Keratinocyte (primary cell): ENCODE data around the gene CFAP90. TPM values are rescaled to one million over a fixed set of nuclear protein-coding genes. Genes with fewer than 3 reads are reported as not detected.
A peak's percentile ranks its signal among the peaks of the same experiment; 100 is the strongest.

ENCODE experiments used
- DNase-seq: peaks from one replicate; pipeline ENCODE4 v3.0.0-alpha.2; 2011; ENCODE audit warnings: low read depth, missing footprints, low spot score
- FAIRE-seq: peaks from 2 replicates; lab custom pipeline; 2011; peaks lifted over from hg19 to GRCh38; lab: Jason Lieb, UNC
- H2AFZ ChIP-seq: 2 replicates; pipeline ENCODE4 v1.6.0; 2012; ENCODE audit warnings: low read length, control low read depth, inconsistent platforms; ENCODE audit not compliant: control insufficient read depth
- H3K27ac ChIP-seq: 2 replicates; pipeline ENCODE4 v1.5.1; 2011; ENCODE audit warnings: low read length; ENCODE audit not compliant: control insufficient read depth, insufficient read depth
- H3K27me3 ChIP-seq: 3 replicates; pipeline ENCODE4 v1.6.0; 2011; ENCODE audit warnings: low read length; ENCODE audit not compliant: control insufficient read depth, insufficient read depth; ENCODE audit errors: extremely low read depth
- H3K36me3 ChIP-seq, 2 experiments: 2 replicates in 1 of 2; 3 replicates in 1 of 2; pipeline ENCODE4 v1.5.1; 2011; ENCODE audit warnings: low read length in 2 of 2, mild to moderate bottlenecking in 1 of 2; ENCODE audit not compliant: control insufficient read depth in 2 of 2, insufficient read depth in 2 of 2; ENCODE audit errors: extremely low read depth in 1 of 2
- H3K4me1 ChIP-seq: 3 replicates; pipeline ENCODE4 v1.5.1; 2011; ENCODE audit warnings: low read length; ENCODE audit not compliant: control insufficient read depth, insufficient read depth; ENCODE audit errors: extremely low read depth
- H3K4me2 ChIP-seq: 3 replicates; pipeline ENCODE4 v1.6.0; 2011; ENCODE audit warnings: low read depth, low read length; ENCODE audit not compliant: control insufficient read depth, insufficient read depth; ENCODE audit errors: extremely low read depth
- H3K4me3 ChIP-seq, 3 experiments: fragments of 200-600 bp in 1 of 3; sonication (generic) in 1 of 3; 2 replicates in 2 of 3; 3 replicates in 1 of 3; pipeline ENCODE4 v1.5.1; 2011 to 2016; ENCODE audit warnings: low read length in 3 of 3, mild to moderate bottlenecking in 3 of 3, control low read depth in 2 of 3, inconsistent platforms in 1 of 3, low read depth in 1 of 3, mixed read lengths in 1 of 3, mixed run types in 1 of 3, moderate library complexity in 1 of 3; ENCODE audit not compliant: control insufficient read depth in 2 of 3, insufficient read depth in 2 of 3; ENCODE audit errors: extremely low read depth in 1 of 3
- H3K79me2 ChIP-seq: 2 replicates; pipeline ENCODE4 v1.6.0; 2012; ENCODE audit warnings: low read length; ENCODE audit not compliant: control insufficient read depth, insufficient read depth
- H3K9ac ChIP-seq: 3 replicates; pipeline ENCODE4 v1.6.0; 2011; ENCODE audit warnings: low read length; ENCODE audit not compliant: control insufficient read depth, insufficient read depth; ENCODE audit errors: extremely low read depth
- H3K9me1 ChIP-seq: 3 replicates; pipeline ENCODE4 v1.6.0; 2011; ENCODE audit warnings: low read length; ENCODE audit not compliant: control insufficient read depth, insufficient read depth; ENCODE audit errors: extremely low read depth
- H3K9me3 ChIP-seq: 2 replicates; pipeline ENCODE4 v1.5.1; 2012; ENCODE audit warnings: low read depth, low read length; ENCODE audit not compliant: control insufficient read depth
- H4K20me1 ChIP-seq: 3 replicates; pipeline ENCODE4 v1.6.0; 2011; ENCODE audit warnings: low read length; ENCODE audit not compliant: control insufficient read depth, insufficient read depth; ENCODE audit errors: extremely low read depth
- CTCF ChIP-seq, 3 experiments: IDR thresholded peaks in 1 of 3; conservative IDR thresholded peaks in 1 of 3; optimal IDR thresholded peaks in 1 of 3; 2 replicates in 2 of 3; 3 replicates in 1 of 3; pipeline versions ENCODE3 to v1.5.1; 2011; ENCODE audit warnings: low read length in 3 of 3, mild to moderate bottlenecking in 3 of 3, moderate library complexity in 2 of 3, control low read depth in 1 of 3, inconsistent platforms in 1 of 3; ENCODE audit not compliant: insufficient read depth in 2 of 3; ENCODE audit errors: extremely low read depth in 1 of 3
- EZH2 ChIP-seq: IDR thresholded peaks from one replicate; pipeline ENCODE4 v1.6.1; 2012; ENCODE audit warnings: inconsistent platforms, mild to moderate bottlenecking, low read length, moderate library complexity
- dilution Hi-C: fragments of 300-500 bp; cut with MboI; formaldehyde crosslinking; loops from one replicate; pipeline ENCODE4 v1.7.0; 2020; ENCODE audit warnings: low sequenced_read_pairs; ENCODE audit not compliant: extremely low pct_ligation_motif_present
- polyA plus RNA-seq, 5 experiments: library from polyadenylated mRNA; depleted of rRNA in 3 of 5; stranded (reverse) in 3 of 5; stranded (forward) in 1 of 5; unstranded in 1 of 5; fragments of >200 nt; gene quantifications; 1 replicate in 1 of 5; 2 replicates in 3 of 5; 3 replicates in 1 of 5; pipeline versions ENCODE4 v1.2.1 to v1.2.3, GENCODE V29; 2011 to 2012; ENCODE audit warnings: missing spikeins in 2 of 5, low read depth in 1 of 5, low replicate concordance in 1 of 5

Gene CFAP90
- polyA plus RNA-seq, 1 donor (not counting 4 experiments of a cell fraction or from before 2014, with no cell fraction given), result not detected

GRCh38 chr5:7868427-7868772, 17.5 kb upstream of the CFAP90 start:
- dilution Hi-C loops, result no loop called here
- Histone ChIP-seq H3K9ac (peak overlapping the region; percentile 87), H3K4me2 (peak overlapping the region; percentile 93), H3K4me3 (peak overlapping the region; percentile 88 to 93 (median 93)), H4K20me1 (no peaks in the 10 kb centered on the region), H3K27me3 (no peaks in the 10 kb centered on the region), H3K27ac (peak overlapping the region; percentile 70), H2AFZ (peak overlapping the region; percentile 92), H3K9me1 (peaks cover 2% of the 10 kb centered on the region), H3K9me3 (no peaks in the 10 kb centered on the region), H3K79me2 (peaks cover 69% of the 10 kb centered on the region), H3K4me1 (peaks cover 18% of the 10 kb centered on the region), H3K36me3 (peaks cover 9% of the 10 kb centered on the region in 2 experiments)
- DNase-seq (no peak), FAIRE-seq (no peak)
- no peak for TF ChIP-seq CTCF (optimal IDR thresholded peaks at IDR 0.05 in 1 of 3, IDR thresholded peaks at IDR 0.05 in 1 of 3, conservative IDR thresholded peaks at IDR 0.05 in 1 of 3; ENCODE audit: extremely low read depth in 1 of 3, insufficient read depth in 2 of 3, low read length in 3 of 3)
- TF ChIP-seq EZH2, result no peak

GRCh38 chr5:7867260-7867659, 16.3 kb upstream of the CFAP90 start:
- FAIRE-seq (no peak), DNase-seq (no peak)
- H3K4me2 ChIP-seq, result peak overlapping the region; percentile 93
- no peak overlapping the region for H3K9ac ChIP-seq
- no peaks in the 10 kb centered on the region for H3K27me3 ChIP-seq
- peaks cover 2% of the 10 kb centered on the region for H3K9me1 ChIP-seq
- no peaks in the 10 kb centered on the region for H4K20me1 ChIP-seq
- H3K27ac ChIP-seq, result no peak overlapping the region
- dilution Hi-C loops, result no loop called here
- peaks cover 58% of the 10 kb centered on the region for H3K79me2 ChIP-seq
- H3K4me3 ChIP-seq, result no peak overlapping the region
- H3K4me1 ChIP-seq, result peaks cover 18% of the 10 kb centered on the region
- peaks cover 6 to 9% of the 10 kb centered on the region in 2 experiments for H3K36me3 ChIP-seq
- TF ChIP-seq EZH2 (no peak), CTCF (optimal IDR thresholded peaks at IDR 0.05 in 1 of 3, IDR thresholded peaks at IDR 0.05 in 1 of 3, conservative IDR thresholded peaks at IDR 0.05 in 1 of 3; ENCODE audit: extremely low read depth in 1 of 3, insufficient read depth in 2 of 3, low read length in 3 of 3) (no peak)
- H3K9me3 ChIP-seq, result no peaks in the 10 kb centered on the region
- no peak overlapping the region for H2AFZ ChIP-seq
